Measurements from ENCODE around the gene FLOT1. TPM values are rescaled to one million over a fixed set of nuclear protein-coding genes. Genes with fewer than 3 reads are reported as not detected.
"Not testable (repeated sequence)": the region's sequence is repeated elsewhere in the genome, so short reads cannot be mapped to it uniquely, and the experiment has no call there.

FLOT1 gene
- total and polyA plus RNA-seq, 7 donors: 141 to 206 (median 174) TPM

DNA sequence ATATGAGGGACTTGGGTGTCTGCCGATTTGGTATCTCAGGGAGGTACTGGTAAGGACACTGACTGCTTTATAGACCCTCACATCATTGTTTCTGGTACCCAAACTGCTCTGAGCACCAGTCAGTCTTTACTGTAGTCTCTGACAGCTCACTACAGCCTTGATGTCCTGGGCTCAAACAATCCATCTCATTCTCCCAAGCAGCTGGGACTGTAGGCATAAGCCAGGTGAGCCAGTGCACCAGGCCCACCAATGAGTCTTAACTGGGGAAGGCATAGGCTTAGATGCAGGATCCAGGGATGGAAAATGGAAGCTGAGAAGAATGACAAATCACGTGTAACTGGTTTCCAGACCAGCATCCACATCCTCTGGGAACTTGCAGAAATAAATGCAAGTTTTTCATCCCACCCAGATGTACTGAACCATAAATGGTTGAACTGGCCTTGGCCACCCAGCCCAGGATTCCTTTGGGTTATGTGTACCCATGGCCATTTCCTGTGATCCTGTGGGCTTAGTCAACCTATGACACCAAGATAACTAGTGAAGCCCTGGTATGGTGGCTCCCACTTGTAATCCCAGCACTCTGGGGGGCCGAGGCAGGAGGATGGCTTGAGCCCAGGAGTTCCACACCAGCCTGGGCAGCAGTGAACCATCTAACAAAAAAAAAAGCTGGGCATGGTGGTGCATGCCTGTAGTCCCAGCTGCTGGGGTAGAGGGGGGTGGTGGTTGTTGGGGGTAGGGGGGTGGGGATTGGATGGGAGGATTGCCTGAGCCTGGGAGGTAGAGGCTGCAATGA is 16.6 kb downstream of the FLOT1 start:
- Histone ChIP-seq H3K27ac (peak overlapping the region; percentile 16 to 96 (median 64)), H3K36me3 (peaks cover 32 to 85% (median 55%) of the 10 kb centered on the region in 4 donors), H3K4me3 (no peak overlapping the region), H3K27me3 (no peaks in the 10 kb centered on the region), H3K9me3 (no peaks in the 10 kb centered on the region), H3K4me1 (peaks cover 0 to 66% (median 41%) of the 10 kb centered on the region in 4 donors)
- TF ChIP-seq EP300 (IDR thresholded peaks at IDR 0.05): no peak
- peak in 2 of 4 donors; percentile 41 to 56 for TF ChIP-seq POLR2AphosphoS5 (IDR thresholded peaks at IDR 0.05)
- intact Hi-C loops (cut with DNase I): no loop called here
- 57 to 62% methylated on average over 3 of the region's 3 CpGs for WGBS, 2 donors
- no peak for DNase-seq

GRCh38 chr6:30724906-30725667 is 17.4 kb downstream of the FLOT1 start:
- Histone ChIP-seq H3K27ac (peak overlapping the region; percentile 16 to 96 (median 74)), H3K36me3 (peaks cover 26 to 76% (median 48%) of the 10 kb centered on the region in 4 donors), H3K4me1 (peaks cover 0 to 58% (median 35%) of the 10 kb centered on the region in 4 donors), H3K27me3 (no peaks in the 10 kb centered on the region), H3K9me3 (no peaks in the 10 kb centered on the region), H3K4me3 (no peak overlapping the region)
- intact Hi-C loops (cut with DNase I): no loop called here
- TF ChIP-seq POLR2A (IDR thresholded peaks at IDR 0.05) (no peak), EP300 (IDR thresholded peaks at IDR 0.05) (no peak), POLR2AphosphoS5 (IDR thresholded peaks at IDR 0.05) (no peak)
- no peak for DNase-seq
- 43 to 46% methylated on average over 6 of the region's 6 CpGs for WGBS, 2 donors

DNA sequence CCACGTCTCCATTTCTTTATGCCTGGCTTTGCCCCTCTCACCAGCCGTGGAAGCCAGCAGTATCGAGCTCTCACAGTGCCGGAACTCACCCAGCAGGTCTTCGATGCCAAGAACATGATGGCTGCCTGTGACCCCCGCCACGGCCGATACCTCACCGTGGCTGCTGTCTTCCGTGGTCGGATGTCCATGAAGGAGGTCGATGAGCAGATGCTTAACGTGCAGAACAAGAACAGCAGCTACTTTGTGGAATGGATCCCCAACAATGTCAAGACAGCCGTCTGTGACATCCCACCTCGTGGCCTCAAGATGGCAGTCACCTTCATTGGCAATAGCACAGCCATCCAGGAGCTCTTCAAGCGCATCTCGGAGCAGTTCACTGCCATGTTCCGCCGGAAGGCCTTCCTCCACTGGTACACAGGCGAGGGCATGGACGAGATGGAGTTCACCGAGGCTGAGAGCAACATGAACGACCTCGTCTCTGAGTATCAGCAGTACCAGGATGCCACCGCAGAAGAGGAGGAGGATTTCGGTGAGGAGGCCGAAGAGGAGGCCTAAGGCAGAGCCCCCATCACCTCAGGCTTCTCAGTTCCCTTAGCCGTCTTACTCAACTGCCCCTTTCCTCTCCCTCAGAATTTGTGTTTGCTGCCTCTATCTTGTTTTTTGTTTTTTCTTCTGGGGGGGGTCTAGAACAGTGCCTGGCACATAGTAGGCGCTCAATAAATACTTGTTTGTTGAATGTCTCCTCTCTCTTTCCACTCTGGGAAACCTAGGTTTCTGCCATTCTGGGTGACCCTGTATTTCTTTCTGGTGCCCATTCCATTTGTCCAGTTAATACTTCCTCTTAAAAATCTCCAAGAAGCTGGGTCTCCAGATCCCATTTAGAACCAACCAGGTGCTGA is 18.4 kb downstream of the FLOT1 start:
- TF ChIP-seq POLR2AphosphoS5 (IDR thresholded peaks at IDR 0.05): peak in 2 of 4 donors; percentile 5 to 22
- Histone ChIP-seq H3K36me3 (peaks cover 20 to 66% (median 38%) of the 10 kb centered on the region in 4 donors), H3K4me1 (peaks cover 0 to 65% (median 41%) of the 10 kb centered on the region in 4 donors), H3K27ac (peak overlapping the region in 3 of 4 donors; percentile 95 to 98 (median 96))
- intact Hi-C loops (cut with DNase I); DNase-seq; H3K4me3 ChIP-seq; H3K27me3 ChIP-seq; H3K9me3 ChIP-seq: not testable (repeated sequence)
- 65 to 74% methylated on average over 29 of the region's 29 CpGs for WGBS, 2 donors

GRCh38 chr6:30723159-30723842 is 19.2 kb downstream of the FLOT1 start:
- peak overlapping the region in 3 of 4 donors; percentile 95 to 98 (median 96) for H3K27ac ChIP-seq

DNA sequence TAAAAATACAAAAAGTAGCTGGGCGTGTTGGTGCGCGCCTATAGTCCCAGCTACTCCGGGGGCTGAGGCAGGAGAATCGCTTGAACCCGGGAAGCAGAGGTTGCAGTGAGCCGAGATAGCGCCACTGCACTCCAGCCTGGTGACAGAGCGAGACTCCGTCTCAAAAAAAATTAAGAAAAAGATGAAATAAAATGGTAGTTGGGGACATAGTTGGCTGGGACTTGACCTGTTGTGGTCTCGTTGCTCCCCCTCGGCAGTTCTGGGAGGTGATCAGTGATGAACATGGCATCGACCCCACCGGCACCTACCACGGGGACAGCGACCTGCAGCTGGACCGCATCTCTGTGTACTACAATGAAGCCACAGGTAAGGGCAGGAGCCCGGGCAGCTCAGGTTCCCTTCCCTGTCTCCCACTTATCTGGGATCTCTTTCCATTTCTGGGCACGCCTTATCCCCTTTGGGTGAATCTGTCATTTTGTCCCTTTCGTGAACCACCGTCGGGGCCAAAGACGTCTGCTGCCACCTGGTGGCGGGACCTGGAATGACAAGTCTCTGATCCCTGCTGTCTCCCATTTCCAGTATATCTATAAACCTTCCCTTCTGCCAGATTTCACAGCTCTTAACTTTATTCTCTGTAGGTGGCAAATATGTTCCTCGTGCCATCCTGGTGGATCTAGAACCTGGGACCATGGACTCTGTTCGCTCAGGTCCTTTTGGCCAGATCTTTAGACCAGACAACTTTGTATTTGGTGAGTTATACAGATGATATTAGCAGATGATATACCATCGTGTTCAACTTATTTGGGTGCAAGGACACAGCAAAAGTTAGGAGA is 20.0 kb downstream of the FLOT1 start:
- DNase-seq: peak; percentile 89
- no peak for TF ChIP-seq POLR2A (IDR thresholded peaks at IDR 0.05)
- peak; percentile 93 to 99 (median 96) for TF ChIP-seq CTCF (IDR thresholded peaks at IDR 0.05)
- peak; percentile 4 to 64 (median 58) for TF ChIP-seq POLR2AphosphoS5 (IDR thresholded peaks at IDR 0.05)
- H3K27ac ChIP-seq: peak overlapping the region; percentile 95 to 98 (median 96)
- peak overlapping the region; percentile 52 to 80 (median 78) for H3K4me3 ChIP-seq
- WGBS, 2 donors: 8 to 13% methylated on average over 27 of the region's 27 CpGs
- no peaks in the 10 kb centered on the region for H3K9me3 ChIP-seq
- no peaks in the 10 kb centered on the region for H3K27me3 ChIP-seq
- H3K4me1 ChIP-seq: peaks cover 0 to 67% (median 44%) of the 10 kb centered on the region in 4 donors
- peaks cover 16 to 51% (median 32%) of the 10 kb centered on the region in 4 donors for H3K36me3 ChIP-seq
- intact Hi-C loops (cut with DNase I): loop anchor here (1.0 kb wide), 1 partner anchor 43 kb away; no protein-coding TSS in a partner anchor

More at GRCh38 chr6:30723159-30723842, 19.2 kb downstream of the FLOT1 start:
- H3K27me3 ChIP-seq; intact Hi-C loops (cut with DNase I); H3K4me3 ChIP-seq; DNase-seq; H3K9me3 ChIP-seq: not testable (repeated sequence)
- Histone ChIP-seq H3K4me1 (peaks cover 0 to 69% (median 41%) of the 10 kb centered on the region in 4 donors), H3K36me3 (peaks cover 20 to 59% (median 36%) of the 10 kb centered on the region in 4 donors)
- WGBS, 2 donors: 63 to 78% methylated on average over 16 of the region's 16 CpGs

GRCh38 chr6:30722025-30722279 is 20.5 kb downstream of the FLOT1 start:
- Histone ChIP-seq H3K27ac (peak overlapping the region; percentile 95 to 98 (median 96)), H3K4me1 (peaks cover 0 to 63% (median 44%) of the 10 kb centered on the region in 4 donors), H3K4me3 (peak overlapping the region; percentile 52 to 80 (median 78)), H3K36me3 (peaks cover 16 to 45% (median 29%) of the 10 kb centered on the region in 4 donors)
- intact Hi-C loops (cut with DNase I): loop anchor here (1.0 kb wide), 1 partner anchor 43 kb away; no protein-coding TSS in a partner anchor
- H3K27me3 ChIP-seq, H3K9me3 ChIP-seq: not testable (repeated sequence)
- peak; percentile 82 for DNase-seq
- WGBS, 2 donors: 5 to 7% methylated on average over 10 of the region's 10 CpGs
